HepG2 (cell line): ENCODE results near the gene URGCP. TPM values are rescaled to one million over a fixed set of nuclear protein-coding genes. Genes with fewer than 3 reads are reported as not detected.

Experiments
- ATAC-seq: fragments of 200-7000 bp; cut with Tn5 transposase; 3 replicates; pipeline ENCODE4 v1.9.1; 2020; ENCODE audit warnings: mild to moderate bottlenecking, moderate library complexity
- BruUV-seq: library from RNA; stranded (reverse); fragments of 400-500 nt; replicated peaks from 2 replicates; lab custom pipeline; 2021; lab: Mats Ljungman, UMichigan
- CTCF ChIA-PET: fragments of 300-600 bp; formaldehyde crosslinking; extraction: SDS; loops from one replicate; lab custom pipeline; 2021; ENCODE audit warnings: low total read pairs, inconsistent platforms, low intra/inter-chr PET ratio; lab: Yijun Ruan, JAX
- POLR2A ChIA-PET: fragments of 350-600 bp; sonication (Branson Sonifier 250); formaldehyde crosslinking; loops from one replicate; lab custom pipeline; 2020; ENCODE audit warnings: antibody characterized with exemption, inconsistent platforms; lab: Yijun Ruan, JAX
- DNase-seq: peaks from one replicate; pipeline ENCODE4 v3.0.0-alpha.2; 2015; ENCODE audit warnings: low spot score
- FAIRE-seq: peaks from 3 replicates; lab custom pipeline; 2011; peaks lifted over from hg19 to GRCh38; lab: Jason Lieb, UNC
- H2AFZ ChIP-seq: one replicate; pipeline ENCODE4 v1.6.1; 2011; ENCODE audit warnings: low read length, inconsistent platforms
- H3K27ac ChIP-seq: fragments of 300-600 bp; 3 replicates; pipeline ENCODE4 v1.8.0; 2011; ENCODE audit warnings: mixed run types, mild to moderate bottlenecking, mixed read lengths, low read length, inconsistent platforms; ENCODE audit not compliant: insufficient read depth; ENCODE audit errors: extremely low read length
- H3K27me3 ChIP-seq, 2 experiments: fragments of 200-600 bp in 1 of 2; 2 replicates in 1 of 2; 3 replicates in 1 of 2; pipeline versions ENCODE4 v1.6.0 to v1.8.0; 2011; ENCODE audit warnings: low read length in 2 of 2, mild to moderate bottlenecking in 2 of 2, moderate library complexity in 2 of 2, inconsistent platforms in 1 of 2; ENCODE audit not compliant: insufficient read depth in 2 of 2, control insufficient read depth in 1 of 2
- H3K36me3 ChIP-seq, 2 experiments: fragments of 200-600 bp in 1 of 2; replicated peaks in 1 of 2; 2 replicates in 1 of 2; 3 replicates in 1 of 2; pipeline versions ENCODE4 v1.5.1 to v1.8.0; 2011; ENCODE audit warnings: low read length in 2 of 2, inconsistent platforms in 1 of 2; ENCODE audit not compliant: insufficient read depth in 2 of 2, control insufficient read depth in 1 of 2
- H3K4me1 ChIP-seq: 2 replicates; pipeline ENCODE4 v1.5.1; 2012; ENCODE audit warnings: low read length, inconsistent platforms; ENCODE audit not compliant: insufficient read depth
- H3K4me2 ChIP-seq: 2 replicates; pipeline ENCODE4 v1.6.0; 2011; ENCODE audit warnings: low read depth, low read length, inconsistent platforms
- H3K4me3 ChIP-seq, 3 experiments: fragments of 200-600 bp in 1 of 3; sonication (generic), shearing (Covaris generic) in 1 of 3; replicated peaks in 1 of 3; 2 replicates each; pipeline ENCODE4 v1.5.1; 2011 to 2016; ENCODE audit warnings: low read length in 3 of 3, inconsistent platforms in 2 of 3, low read depth in 2 of 3, mild to moderate bottlenecking in 2 of 3, control low read depth in 1 of 3, mixed read lengths in 1 of 3; ENCODE audit not compliant: insufficient read depth in 1 of 3
- H3K79me2 ChIP-seq: one replicate; pipeline ENCODE4 v1.6.1; 2011; ENCODE audit warnings: low read length, inconsistent platforms; ENCODE audit not compliant: insufficient read depth
- H3K9ac ChIP-seq: 2 replicates; pipeline ENCODE4 v1.6.0; 2011; ENCODE audit warnings: mild to moderate bottlenecking, low read depth, low read length, inconsistent platforms; ENCODE audit not compliant: insufficient read depth
- H3K9me3 ChIP-seq: 2 replicates; pipeline ENCODE4 v1.5.1; 2012; ENCODE audit warnings: mild to moderate bottlenecking, low read length
- H4K20me1 ChIP-seq: 2 replicates; pipeline ENCODE4 v1.6.0; 2011; ENCODE audit warnings: inconsistent platforms, mild to moderate bottlenecking, low read length, moderate library complexity; ENCODE audit not compliant: insufficient read depth
- CEBPG ChIP-seq: IDR thresholded peaks from 2 replicates; pipeline ENCODE4 v1.6.1; 2016
- HOXA9 ChIP-seq: sonication (generic); formaldehyde crosslinking; IDR thresholded peaks from 2 replicates; pipeline ENCODE4 v1.8.1; 2022; ENCODE audit warnings: missing genetic modification reagents, mild to moderate bottlenecking, moderate library complexity, borderline replicate concordance
- SOX13 ChIP-seq, 3 experiments: fragments of 450-650 bp in 1 of 3; sonication (generic) in 1 of 3; formaldehyde crosslinking in 1 of 3; IDR thresholded peaks in 2 of 3; conservative IDR thresholded peaks in 1 of 3; 2 replicates each; pipeline versions ENCODE4 v1.5.0 to v1.6.1; 2016 to 2020; ENCODE audit warnings: antibody characterized with exemption in 1 of 3, mild to moderate bottlenecking in 1 of 3, missing compliant biosample characterization in 1 of 3, missing genetic modification reagents in 1 of 3, moderate library complexity in 1 of 3
- WGBS: methylation state at CpG from one replicate; pipeline ENCODE4 v1.1.6; 2017; ENCODE audit warnings: low lambda C conversion rate; 5-methylcytosine and 5-hydroxymethylcytosine counted together
- in situ Hi-C: cut with HindIII; loops from 2 replicates; pipeline ENCODE4 v1.10.0; 2017; ENCODE audit warnings: low pct_unique_long_range_greater_than_20kb; ENCODE audit not compliant: extremely low pct_ligation_motif_present
- intact Hi-C: fragments of 100-400 bp; cut with micrococcal nuclease; formaldehyde crosslinking; loops from one replicate; pipeline ENCODE4 v1.10.0; 2022; ENCODE audit not compliant: unreplicated experiment
- polyA plus RNA-seq, 8 experiments: library from polyadenylated mRNA; depleted of rRNA in 3 of 8; stranded (reverse) in 7 of 8; unstranded in 1 of 8; fragments of >200 nt; fragmentation: Illumina TruSeq in 4 of 8; extraction: Trizol in 4 of 8; gene quantifications; 2 replicates each; pipeline versions ENCODE4 v1.2.1 to v1.2.3, GENCODE V29; 2011 to 2016; ENCODE audit warnings: low read depth in 4 of 8, missing spikeins in 1 of 8, mixed read lengths in 1 of 8; ENCODE audit not compliant: insufficient read depth in 1 of 8
- total RNA-seq, 5 experiments: library from RNA; depleted of rRNA; stranded (reverse); fragments of >200 nt; fragmentation: Illumina TruSeq; extraction: Trizol; gene quantifications; 2 replicates each; pipeline ENCODE4 v1.2.3, GENCODE V29; 2016; ENCODE audit warnings: low read depth in 1 of 5
- TF ChIP-seq, protein P1 (sequence below): sonication (generic); formaldehyde crosslinking; IDR thresholded peaks from 2 replicates; pipeline ENCODE4 v1.5.0; 2020; ENCODE audit warnings: mild to moderate bottlenecking, missing genetic modification reagents, moderate library complexity
- TF ChIP-seq, protein P2 (sequence below): sonication (generic); formaldehyde crosslinking; conservative IDR thresholded peaks from 2 replicates; pipeline ENCODE4 v1.4.0; 2020; ENCODE audit warnings: mild to moderate bottlenecking, missing genetic modification reagents, moderate library complexity
- TF ChIP-seq, protein P3 (sequence below): IDR thresholded peaks from 2 replicates; pipeline ENCODE4 v1.6.1; 2012; ENCODE audit warnings: low read length, improper control_type of control experiment

URGCP gene
- total and polyA plus RNA-seq, 2 of the 13 experiments (the other 11 are each of a cell fraction or from before 2014, with no cell fraction given): 22.3 to 25.8 TPM

DNA sequence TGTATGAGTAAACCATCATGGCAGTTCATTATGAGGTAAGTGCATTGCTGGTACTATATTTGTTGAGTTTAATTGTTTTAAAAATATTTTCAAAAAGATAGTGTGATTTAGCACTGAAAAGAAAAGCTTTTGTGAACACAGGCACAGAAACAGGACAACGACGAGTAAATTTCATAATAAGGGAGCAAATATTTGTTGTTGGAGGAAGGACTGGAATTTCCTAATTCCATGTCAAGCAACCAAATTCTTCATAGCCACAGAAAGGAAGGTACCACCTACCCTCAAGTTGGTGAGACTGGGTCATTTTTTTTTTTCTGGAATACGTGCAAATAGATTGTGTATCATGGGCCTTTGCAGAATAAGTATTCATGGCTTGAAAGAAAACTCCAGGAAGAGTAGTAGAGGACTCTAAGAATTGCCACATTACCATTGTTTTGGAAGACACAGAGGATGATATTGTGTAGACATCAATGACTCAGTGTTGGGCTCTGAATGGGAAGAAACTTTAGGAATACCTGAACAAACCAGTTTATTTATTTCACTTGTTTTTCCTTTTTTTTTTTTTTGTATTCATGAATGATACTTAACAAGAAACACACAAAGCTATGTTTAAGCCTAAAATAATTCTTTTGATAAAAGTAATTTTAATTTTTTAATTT is 27.6 kb upstream of the URGCP start:
- no peak overlapping the region for H3K27ac ChIP-seq
- H3K9me3 ChIP-seq: no peaks in the 10 kb centered on the region
- no peaks in the 10 kb centered on the region for H3K36me3 ChIP-seq
- intact Hi-C loops: no loop called here
- BruUV-seq: no TSS peak
- no peak overlapping the region for H2AFZ ChIP-seq
- no peak overlapping the region for H3K4me2 ChIP-seq
- no peaks in the 10 kb centered on the region for H3K27me3 ChIP-seq
- H3K4me3 ChIP-seq: no peak overlapping the region
- TF ChIP-seq, protein P1, sequence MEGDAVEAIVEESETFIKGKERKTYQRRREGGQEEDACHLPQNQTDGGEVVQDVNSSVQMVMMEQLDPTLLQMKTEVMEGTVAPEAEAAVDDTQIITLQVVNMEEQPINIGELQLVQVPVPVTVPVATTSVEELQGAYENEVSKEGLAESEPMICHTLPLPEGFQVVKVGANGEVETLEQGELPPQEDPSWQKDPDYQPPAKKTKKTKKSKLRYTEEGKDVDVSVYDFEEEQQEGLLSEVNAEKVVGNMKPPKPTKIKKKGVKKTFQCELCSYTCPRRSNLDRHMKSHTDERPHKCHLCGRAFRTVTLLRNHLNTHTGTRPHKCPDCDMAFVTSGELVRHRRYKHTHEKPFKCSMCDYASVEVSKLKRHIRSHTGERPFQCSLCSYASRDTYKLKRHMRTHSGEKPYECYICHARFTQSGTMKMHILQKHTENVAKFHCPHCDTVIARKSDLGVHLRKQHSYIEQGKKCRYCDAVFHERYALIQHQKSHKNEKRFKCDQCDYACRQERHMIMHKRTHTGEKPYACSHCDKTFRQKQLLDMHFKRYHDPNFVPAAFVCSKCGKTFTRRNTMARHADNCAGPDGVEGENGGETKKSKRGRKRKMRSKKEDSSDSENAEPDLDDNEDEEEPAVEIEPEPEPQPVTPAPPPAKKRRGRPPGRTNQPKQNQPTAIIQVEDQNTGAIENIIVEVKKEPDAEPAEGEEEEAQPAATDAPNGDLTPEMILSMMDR (CRISPR knock-in tag): no peak
- TF ChIP-seq SOX13 (IDR thresholded peaks at IDR 0.05) (no peak), SOX13 (CRISPR knock-in tag; conservative IDR thresholded peaks at IDR 0.05 in 1 of 2, IDR thresholded peaks at IDR 0.05 in 1 of 2) (no peak), CEBPG (no peak), HOXA9 (no peak)
- TF ChIP-seq, protein P2, sequence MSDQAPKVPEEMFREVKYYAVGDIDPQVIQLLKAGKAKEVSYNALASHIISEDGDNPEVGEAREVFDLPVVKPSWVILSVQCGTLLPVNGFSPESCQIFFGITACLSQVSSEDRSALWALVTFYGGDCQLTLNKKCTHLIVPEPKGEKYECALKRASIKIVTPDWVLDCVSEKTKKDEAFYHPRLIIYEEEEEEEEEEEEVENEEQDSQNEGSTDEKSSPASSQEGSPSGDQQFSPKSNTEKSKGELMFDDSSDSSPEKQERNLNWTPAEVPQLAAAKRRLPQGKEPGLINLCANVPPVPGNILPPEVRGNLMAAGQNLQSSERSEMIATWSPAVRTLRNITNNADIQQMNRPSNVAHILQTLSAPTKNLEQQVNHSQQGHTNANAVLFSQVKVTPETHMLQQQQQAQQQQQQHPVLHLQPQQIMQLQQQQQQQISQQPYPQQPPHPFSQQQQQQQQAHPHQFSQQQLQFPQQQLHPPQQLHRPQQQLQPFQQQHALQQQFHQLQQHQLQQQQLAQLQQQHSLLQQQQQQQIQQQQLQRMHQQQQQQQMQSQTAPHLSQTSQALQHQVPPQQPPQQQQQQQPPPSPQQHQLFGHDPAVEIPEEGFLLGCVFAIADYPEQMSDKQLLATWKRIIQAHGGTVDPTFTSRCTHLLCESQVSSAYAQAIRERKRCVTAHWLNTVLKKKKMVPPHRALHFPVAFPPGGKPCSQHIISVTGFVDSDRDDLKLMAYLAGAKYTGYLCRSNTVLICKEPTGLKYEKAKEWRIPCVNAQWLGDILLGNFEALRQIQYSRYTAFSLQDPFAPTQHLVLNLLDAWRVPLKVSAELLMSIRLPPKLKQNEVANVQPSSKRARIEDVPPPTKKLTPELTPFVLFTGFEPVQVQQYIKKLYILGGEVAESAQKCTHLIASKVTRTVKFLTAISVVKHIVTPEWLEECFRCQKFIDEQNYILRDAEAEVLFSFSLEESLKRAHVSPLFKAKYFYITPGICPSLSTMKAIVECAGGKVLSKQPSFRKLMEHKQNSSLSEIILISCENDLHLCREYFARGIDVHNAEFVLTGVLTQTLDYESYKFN: no peak
- TF ChIP-seq, protein P3, sequence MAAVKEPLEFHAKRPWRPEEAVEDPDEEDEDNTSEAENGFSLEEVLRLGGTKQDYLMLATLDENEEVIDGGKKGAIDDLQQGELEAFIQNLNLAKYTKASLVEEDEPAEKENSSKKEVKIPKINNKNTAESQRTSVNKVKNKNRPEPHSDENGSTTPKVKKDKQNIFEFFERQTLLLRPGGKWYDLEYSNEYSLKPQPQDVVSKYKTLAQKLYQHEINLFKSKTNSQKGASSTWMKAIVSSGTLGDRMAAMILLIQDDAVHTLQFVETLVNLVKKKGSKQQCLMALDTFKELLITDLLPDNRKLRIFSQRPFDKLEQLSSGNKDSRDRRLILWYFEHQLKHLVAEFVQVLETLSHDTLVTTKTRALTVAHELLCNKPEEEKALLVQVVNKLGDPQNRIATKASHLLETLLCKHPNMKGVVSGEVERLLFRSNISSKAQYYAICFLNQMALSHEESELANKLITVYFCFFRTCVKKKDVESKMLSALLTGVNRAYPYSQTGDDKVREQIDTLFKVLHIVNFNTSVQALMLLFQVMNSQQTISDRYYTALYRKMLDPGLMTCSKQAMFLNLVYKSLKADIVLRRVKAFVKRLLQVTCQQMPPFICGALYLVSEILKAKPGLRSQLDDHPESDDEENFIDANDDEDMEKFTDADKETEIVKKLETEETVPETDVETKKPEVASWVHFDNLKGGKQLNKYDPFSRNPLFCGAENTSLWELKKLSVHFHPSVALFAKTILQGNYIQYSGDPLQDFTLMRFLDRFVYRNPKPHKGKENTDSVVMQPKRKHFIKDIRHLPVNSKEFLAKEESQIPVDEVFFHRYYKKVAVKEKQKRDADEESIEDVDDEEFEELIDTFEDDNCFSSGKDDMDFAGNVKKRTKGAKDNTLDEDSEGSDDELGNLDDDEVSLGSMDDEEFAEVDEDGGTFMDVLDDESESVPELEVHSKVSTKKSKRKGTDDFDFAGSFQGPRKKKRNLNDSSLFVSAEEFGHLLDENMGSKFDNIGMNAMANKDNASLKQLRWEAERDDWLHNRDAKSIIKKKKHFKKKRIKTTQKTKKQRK: no peak
- no peaks in the 10 kb centered on the region for H3K79me2 ChIP-seq
- DNase-seq: no peak
- H4K20me1 ChIP-seq: no peaks in the 10 kb centered on the region
- in situ Hi-C loops: no loop called here
- H3K9ac ChIP-seq: no peak overlapping the region
- no peak for ATAC-seq
- CTCF ChIA-PET: no interaction called here
- H3K4me1 ChIP-seq: peaks cover 6% of the 10 kb centered on the region; the same call in 1 of the 2 replicates
- POLR2A ChIA-PET: interaction anchor here (1.1 kb wide), 1 partner anchor 8 kb away, joined by 5 read pairs; the partner anchor contains the start of gene UBE2D4
- no peak for FAIRE-seq
- WGBS: 51% methylated on average over 3 of the region's 3 CpGs
